HEK293 (cell line): ENCODE measurements around the gene AKIP1.

ENCODE experiments used
- ATF2 ChIP-seq: fragments of 450-650 bp; formaldehyde crosslinking; IDR thresholded peaks from 2 replicates; pipeline ENCODE4 v1.5.1; 2016; ENCODE audit warnings: missing biosample characterization, missing genetic modification characterization, low read depth
- OVOL3 ChIP-seq: fragments of 450-650 bp; formaldehyde crosslinking; IDR thresholded peaks from 2 replicates; pipeline ENCODE4 v1.5.1; 2016; ENCODE audit warnings: missing biosample characterization, missing genetic modification characterization
- PRDM6 ChIP-seq: fragments of 450-650 bp; formaldehyde crosslinking; IDR thresholded peaks from 2 replicates; pipeline ENCODE4 v1.5.1; 2017; ENCODE audit warnings: missing biosample characterization, missing genetic modification characterization
- SP2 ChIP-seq: fragments of 450-650 bp; formaldehyde crosslinking; IDR thresholded peaks from 2 replicates; pipeline ENCODE4 v1.5.1; 2016; ENCODE audit warnings: missing biosample characterization, missing genetic modification characterization
- SP3 ChIP-seq: fragments of 450-650 bp; formaldehyde crosslinking; IDR thresholded peaks from 2 replicates; pipeline ENCODE4 v1.5.1; 2016; ENCODE audit warnings: missing biosample characterization, missing genetic modification characterization
- SP7 ChIP-seq: fragments of 450-650 bp; formaldehyde crosslinking; IDR thresholded peaks from 2 replicates; pipeline ENCODE4 v1.5.1; 2016; ENCODE audit warnings: missing biosample characterization, missing genetic modification characterization
- ZBTB21 ChIP-seq: fragments of 450-650 bp; formaldehyde crosslinking; IDR thresholded peaks from 2 replicates; pipeline ENCODE4 v1.5.1; 2017; ENCODE audit warnings: missing biosample characterization, missing genetic modification characterization
- ZBTB6 ChIP-seq: fragments of 450-650 bp; formaldehyde crosslinking; IDR thresholded peaks from 2 replicates; pipeline ENCODE4 v1.5.1; 2017; ENCODE audit warnings: missing biosample characterization, missing genetic modification characterization
- ZNF112 ChIP-seq: fragments of 450-650 bp; formaldehyde crosslinking; IDR thresholded peaks from 2 replicates; pipeline ENCODE4 v1.5.0; 2017; ENCODE audit warnings: missing biosample characterization, missing genetic modification characterization
- ZNF2 ChIP-seq: fragments of 450-650 bp; formaldehyde crosslinking; IDR thresholded peaks from 2 replicates; pipeline ENCODE4 v1.5.1; 2016; ENCODE audit warnings: missing biosample characterization, missing genetic modification characterization
- ZNF223 ChIP-seq: fragments of 450-650 bp; formaldehyde crosslinking; IDR thresholded peaks from 2 replicates; pipeline ENCODE4 v1.5.1; 2016; ENCODE audit warnings: missing biosample characterization, missing genetic modification characterization
- ZNF26 ChIP-seq: fragments of 450-650 bp; formaldehyde crosslinking; IDR thresholded peaks from 2 replicates; pipeline ENCODE4 v1.5.1; 2016; ENCODE audit warnings: missing biosample characterization, missing genetic modification characterization
- ZNF280D ChIP-seq: fragments of 450-650 bp; formaldehyde crosslinking; IDR thresholded peaks from 2 replicates; pipeline ENCODE4 v1.5.1; 2016; ENCODE audit warnings: missing biosample characterization, missing genetic modification characterization
- ZNF404 ChIP-seq: fragments of 450-650 bp; formaldehyde crosslinking; IDR thresholded peaks from 2 replicates; pipeline ENCODE4 v1.5.1; 2017; ENCODE audit warnings: missing biosample characterization, missing genetic modification characterization
- ZNF518A ChIP-seq: fragments of 450-650 bp; formaldehyde crosslinking; conservative IDR thresholded peaks from 2 replicates; pipeline ENCODE4 v1.5.1; 2016; ENCODE audit warnings: low read depth, missing biosample characterization, missing genetic modification characterization
- ZNF610 ChIP-seq: fragments of 450-650 bp; formaldehyde crosslinking; IDR thresholded peaks from 2 replicates; pipeline ENCODE4 v1.5.1; 2016; ENCODE audit warnings: missing biosample characterization, missing genetic modification characterization, borderline replicate concordance
- ZNF621 ChIP-seq: fragments of 450-650 bp; formaldehyde crosslinking; IDR thresholded peaks from 2 replicates; pipeline ENCODE4 v1.5.1; 2017; ENCODE audit warnings: missing biosample characterization, missing genetic modification characterization
- ZNF623 ChIP-seq: fragments of 450-650 bp; formaldehyde crosslinking; IDR thresholded peaks from 2 replicates; pipeline ENCODE4 v1.5.1; 2016; ENCODE audit warnings: missing biosample characterization, missing genetic modification characterization
- ZNF692 ChIP-seq: fragments of 450-650 bp; formaldehyde crosslinking; IDR thresholded peaks from 2 replicates; pipeline ENCODE4 v1.5.1; 2016; ENCODE audit warnings: missing biosample characterization, missing genetic modification characterization
- ZNF792 ChIP-seq: fragments of 450-650 bp; formaldehyde crosslinking; IDR thresholded peaks from 2 replicates; pipeline ENCODE4 v1.5.1; 2016; ENCODE audit warnings: missing biosample characterization, missing genetic modification characterization
- ZSCAN4 ChIP-seq: fragments of 450-650 bp; formaldehyde crosslinking; IDR thresholded peaks from 2 replicates; pipeline ENCODE4 v1.5.1; 2017; ENCODE audit warnings: missing biosample characterization, missing genetic modification characterization
- ZXDB ChIP-seq: fragments of 450-650 bp; formaldehyde crosslinking; IDR thresholded peaks from 2 replicates; pipeline ENCODE4 v1.5.1; 2016; ENCODE audit warnings: missing biosample characterization, missing genetic modification characterization

The AKIP1 gene

GRCh38 chr11:8870411-8871170, 40.4 kb upstream of the AKIP1 start (continued):
- no peak for TF ChIP-seq ZNF280D
- no peak for TF ChIP-seq ZNF792 (tag by site-specific recombination)
- no peak for TF ChIP-seq ZBTB21 (tag by site-specific recombination)
- TF ChIP-seq ZNF404, result no peak
- TF ChIP-seq PRDM6, result no peak; the same call in 1 of the 2 replicates
- no peak for TF ChIP-seq ZNF112 (tag by site-specific recombination)
- no peak for TF ChIP-seq ZNF621 (tag by site-specific recombination)
- no peak for TF ChIP-seq ZNF26 (tag by site-specific recombination)
- peak; percentile 88 for TF ChIP-seq ZSCAN4 (tag by site-specific recombination)
- TF ChIP-seq ZNF223 (tag by site-specific recombination), result no peak
- no peak for TF ChIP-seq ZBTB6 (tag by site-specific recombination)
- peak; percentile 83 for TF ChIP-seq ZNF2 (tag by site-specific recombination)
- TF ChIP-seq ZXDB (tag by site-specific recombination), result peak; percentile 40; the same call in 1 of the 2 replicates
- no peak for TF ChIP-seq ZNF610 (tag by site-specific recombination)
- peak; percentile 46; the same call in 1 of the 2 replicates for TF ChIP-seq SP7 (tag by site-specific recombination)
- peak; percentile 87 for TF ChIP-seq ZNF692 (tag by site-specific recombination)
- TF ChIP-seq ATF2 (tag by site-specific recombination), result no peak
- peak; percentile 10; the same call in 1 of the 2 replicates for TF ChIP-seq SP3 (tag by site-specific recombination)
- no peak for TF ChIP-seq ZNF518A (tag by site-specific recombination)
- TF ChIP-seq ZNF623 (tag by site-specific recombination), result no peak
- no peak for TF ChIP-seq OVOL3 (tag by site-specific recombination)
- TF ChIP-seq SP2, result peak; percentile 45
